IMR-90 (cell line): Measurements from ENCODE around the gene MFAP2. TPM values are rescaled to one million over a fixed set of nuclear protein-coding genes. Genes with fewer than 3 reads are reported as not detected.

Experiments
- ATAC-seq: fragments of 200-7000 bp; cut with Tn5 transposase; 2 replicates; pipeline ENCODE4 v1.9.1; 2020; ENCODE audit warnings: low read depth, mild to moderate bottlenecking, moderate library complexity
- BruUV-seq: library from RNA; stranded (reverse); fragments of 400-500 nt; replicated peaks from 2 replicates; lab custom pipeline; 2021; lab: Mats Ljungman, UMichigan
- CTCF ChIA-PET: fragments of 300-600 bp; formaldehyde crosslinking; extraction: SDS; loops from one replicate; lab custom pipeline; 2021; ENCODE audit warnings: antibody characterized with exemption; lab: Yijun Ruan, JAX
- POLR2A ChIA-PET: fragments of 300-600 bp; sonication (Branson Sonifier 250); formaldehyde crosslinking; loops from one replicate; lab custom pipeline; 2022; ENCODE audit warnings: antibody characterized with exemption; ENCODE audit not compliant: unreplicated experiment; lab: Charles Lee
- DNase-seq: peaks from one replicate; pipeline ENCODE4 v3.0.0; 2013
- H2AFZ ChIP-seq: replicated peaks from 2 replicates; pipeline ENCODE3; 2013; ENCODE audit warnings: low read length, mild to moderate bottlenecking; ENCODE audit not compliant: poor library complexity
- H2AK5ac ChIP-seq: 2 replicates; pipeline ENCODE4 v1.6.1; 2013; ENCODE audit warnings: low read depth, low read length, inconsistent platforms
- H2AK9ac ChIP-seq: replicated peaks from 2 replicates; pipeline ENCODE3; 2013; ENCODE audit warnings: mild to moderate bottlenecking, low read depth, low read length, moderate library complexity; ENCODE audit not compliant: poor library complexity
- H2BK120ac ChIP-seq: 2 replicates; pipeline ENCODE4 v1.6.1; 2013; ENCODE audit warnings: low read depth, low read length, inconsistent platforms
- H2BK15ac ChIP-seq: 3 replicates; pipeline ENCODE4 v1.6.1; 2013; ENCODE audit warnings: low read depth, low read length, inconsistent platforms
- H2BK20ac ChIP-seq: 2 replicates; pipeline ENCODE4 v1.6.1; 2013; ENCODE audit warnings: low read depth, mild to moderate bottlenecking, inconsistent platforms, low read length, moderate library complexity
- H2BK5ac ChIP-seq: 2 replicates; pipeline ENCODE4 v1.6.1; 2013; ENCODE audit warnings: mild to moderate bottlenecking, low read depth, low read length, inconsistent platforms; ENCODE audit not compliant: poor library complexity, severe bottlenecking
- H3K14ac ChIP-seq: replicated peaks from 2 replicates; pipeline ENCODE4 v1.6.1; 2013; ENCODE audit warnings: low read depth, low read length, inconsistent platforms
- H3K18ac ChIP-seq: 2 replicates; pipeline ENCODE4 v1.6.1; 2013; ENCODE audit warnings: low read depth, low read length, control low read depth
- H3K23ac ChIP-seq: 2 replicates; pipeline ENCODE4 v1.6.1; 2013; ENCODE audit warnings: low read depth, low read length, inconsistent platforms
- H3K27ac ChIP-seq: 2 replicates; pipeline ENCODE4 v1.5.1; 2013; ENCODE audit warnings: mild to moderate bottlenecking, control low read depth, low read length; ENCODE audit not compliant: insufficient read depth
- H3K27me3 ChIP-seq: 2 replicates; pipeline ENCODE4 v1.6.1; 2013; ENCODE audit warnings: low read length; ENCODE audit not compliant: control insufficient read depth, insufficient read depth
- H3K36me3 ChIP-seq: 2 replicates; pipeline ENCODE4 v1.6.1; 2013; ENCODE audit warnings: low read length, mixed read lengths; ENCODE audit not compliant: control insufficient read depth, insufficient read depth
- H3K4ac ChIP-seq: 2 replicates; pipeline ENCODE4 v1.6.1; 2013; ENCODE audit warnings: low read depth, low read length, inconsistent platforms
- H3K4me1 ChIP-seq: 2 replicates; pipeline ENCODE4 v1.6.1; 2013; ENCODE audit warnings: low read length, mixed read lengths; ENCODE audit not compliant: control insufficient read depth, insufficient read depth
- H3K4me2 ChIP-seq: 2 replicates; pipeline ENCODE4 v1.6.1; 2013; ENCODE audit warnings: low read depth, mild to moderate bottlenecking, control low read depth, low read length, moderate library complexity
- H3K4me3 ChIP-seq: 2 replicates; pipeline ENCODE4 v1.5.1; 2013; ENCODE audit warnings: low read depth, mild to moderate bottlenecking, control low read depth, low read length, moderate library complexity; ENCODE audit not compliant: insufficient read depth
- H3K56ac ChIP-seq: 2 replicates; pipeline ENCODE4 v1.6.1; 2013; ENCODE audit warnings: low read length, inconsistent platforms; ENCODE audit not compliant: insufficient read depth; ENCODE audit errors: extremely low read depth
- H3K79me1 ChIP-seq, 2 experiments: 2 replicates each; pipeline ENCODE4 v1.6.1; 2013; ENCODE audit warnings: low read length in 2 of 2, inconsistent platforms in 1 of 2, low read depth in 1 of 2
- H3K9ac ChIP-seq: 2 replicates; pipeline ENCODE4 v1.6.1; 2013; ENCODE audit warnings: low read depth, low read length, control low read depth
- H3K9me1 ChIP-seq: 2 replicates; pipeline ENCODE4 v1.6.1; 2013; ENCODE audit warnings: low read length, inconsistent platforms; ENCODE audit not compliant: insufficient read depth
- H3K9me3 ChIP-seq: 2 replicates; pipeline ENCODE4 v1.6.1; 2013; ENCODE audit warnings: low read length; ENCODE audit not compliant: control insufficient read depth, insufficient read depth
- H4K20me1 ChIP-seq: 2 replicates; pipeline ENCODE4 v1.6.1; 2013; ENCODE audit warnings: low read length, inconsistent platforms; ENCODE audit not compliant: insufficient read depth
- H4K5ac ChIP-seq: 2 replicates; pipeline ENCODE4 v1.6.1; 2013; ENCODE audit warnings: mild to moderate bottlenecking, low read depth, low read length, control low read depth
- H4K8ac ChIP-seq, 2 experiments: 2 replicates each; pipeline ENCODE4 v1.6.1; 2013; ENCODE audit warnings: low read depth in 2 of 2, low read length in 2 of 2, control low read depth in 1 of 2, inconsistent platforms in 1 of 2
- H4K91ac ChIP-seq: 2 replicates; pipeline ENCODE4 v1.6.1; 2013; ENCODE audit warnings: low read depth, low read length, inconsistent platforms; ENCODE audit not compliant: insufficient read depth
- BHLHE40 ChIP-seq: fragments of 150-350 bp; IDR thresholded peaks from 2 replicates; pipeline ENCODE4 v1.6.1; 2016; ENCODE audit warnings: mild to moderate bottlenecking, low read depth, low read length
- CEBPB ChIP-seq: IDR thresholded peaks from 2 replicates; pipeline ENCODE4 v1.6.1; 2012; ENCODE audit warnings: low read depth, low read length, improper control_type of control experiment
- CHD1 ChIP-seq: IDR thresholded peaks from 2 replicates; pipeline ENCODE4 v1.6.1; 2012; ENCODE audit warnings: low read depth, low read length, improper control_type of control experiment
- CTCF ChIP-seq: conservative IDR thresholded peaks from 2 replicates; pipeline ENCODE4 v1.5.1; 2012; ENCODE audit warnings: mild to moderate bottlenecking, low read depth, low read length, improper control_type of control experiment
- ELK1 ChIP-seq: fragments of 150-350 bp; IDR thresholded peaks from 2 replicates; pipeline ENCODE4 v1.6.1; 2016; ENCODE audit warnings: low read depth, mild to moderate bottlenecking, low read length, moderate library complexity, borderline replicate concordance
- MAFK ChIP-seq: IDR thresholded peaks from 2 replicates; pipeline ENCODE4 v1.6.1; 2012; ENCODE audit warnings: low read depth, low read length, improper control_type of control experiment
- MXI1 ChIP-seq: IDR thresholded peaks from 2 replicates; pipeline ENCODE4 v1.6.1; 2012; ENCODE audit warnings: low read depth, mild to moderate bottlenecking, low read length, moderate library complexity, borderline replicate concordance
- NFE2L2 ChIP-seq: fragments of 150-350 bp; IDR thresholded peaks from 2 replicates; pipeline ENCODE4 v1.6.1; 2016; ENCODE audit warnings: low read depth, mild to moderate bottlenecking, low read length
- RAD21 ChIP-seq: IDR thresholded peaks from 2 replicates; pipeline ENCODE4 v1.6.1; 2012; ENCODE audit warnings: low read length, improper control_type of control experiment
- RCOR1 ChIP-seq: IDR thresholded peaks from 2 replicates; pipeline ENCODE4 v1.6.1; 2012; ENCODE audit warnings: mild to moderate bottlenecking, low read length, improper control_type of control experiment; ENCODE audit not compliant: insufficient replicate concordance
- SMC3 ChIP-seq: fragments of 150-350 bp; IDR thresholded peaks from 2 replicates; pipeline ENCODE4 v1.6.1; 2016; ENCODE audit warnings: low read depth, mild to moderate bottlenecking, antibody characterized with exemption, low read length, moderate library complexity
- WGBS, 2 experiments: methylation state at CpG; one replicate each; pipeline versions ENCODE4 v1.1.5 to v1.1.7; 2013; ENCODE audit warnings: missing lambda C conversion rate in 2 of 2; ENCODE audit not compliant: insufficient read length in 1 of 2; ENCODE audit errors: extremely low coverage in 2 of 2; 5-methylcytosine and 5-hydroxymethylcytosine counted together
- dilution Hi-C: fragments of 300-500 bp; cut with HindIII; formaldehyde crosslinking; loops from one replicate; pipeline ENCODE4 v1.14.3; 2018; ENCODE audit warnings: low sequenced_read_pairs; ENCODE audit not compliant: unreplicated experiment
- in situ Hi-C: fragments of 300-500 bp; cut with MboI; formaldehyde crosslinking; loops from 3 replicates; pipeline ENCODE4 v1.14.3; 2019; ENCODE audit warnings: low sequenced_read_pairs, inconsistent platforms, mixed read lengths
- intact Hi-C: fragments of 100-400 bp; cut with micrococcal nuclease; formaldehyde crosslinking; loops from 2 replicates; pipeline ENCODE4 v1.10.0; 2022
- polyA plus RNA-seq, 3 experiments: library from polyadenylated mRNA; depleted of rRNA; stranded (reverse); fragments of >200 nt; gene quantifications; 2 replicates each; pipeline ENCODE4 v1.2.3, GENCODE V29; 2012; ENCODE audit warnings: low replicate concordance in 1 of 3
- total RNA-seq: library from RNA; depleted of rRNA; stranded (reverse); fragments of >200 nt; gene quantifications from 2 replicates; pipeline ENCODE4 v1.2.3, GENCODE V29; 2012

MFAP2 gene
- total and polyA plus RNA-seq, 2 of the 4 experiments (the other 2 are of a cell fraction) = 3.9 to 13.9 TPM

- Histone ChIP-seq H4K8ac (no peak overlapping the region), H2AK5ac (no peak overlapping the region), H3K4me3 (no peak overlapping the region), H3K9me3 (no peaks in the 10 kb centered on the region), H3K79me1 (no peaks in the 10 kb centered on the region; a peak in 1 of 4 replicates), H3K9ac (no peak overlapping the region), H2AK9ac (no peak overlapping the region), H3K56ac (no peak overlapping the region), H2BK120ac (no peak overlapping the region), H3K27ac (no peak overlapping the region), H2BK5ac (no peak overlapping the region), H3K18ac (no peak overlapping the region), H2AFZ (no peak overlapping the region), H4K20me1 (no peaks in the 10 kb centered on the region; the same call in 1 of the 2 replicates), H3K36me3 (peaks cover 5% of the 10 kb centered on the region; the same call in 1 of the 2 replicates), H3K4me1 (peaks cover 4% of the 10 kb centered on the region), H3K4me2 (no peak overlapping the region), H3K9me1 (no peaks in the 10 kb centered on the region), H4K5ac (no peak overlapping the region), H2BK15ac (no peak overlapping the region), H2BK20ac (no peak overlapping the region), H3K14ac (no peak overlapping the region), H3K23ac (no peak overlapping the region), H3K4ac (no peak overlapping the region), H4K91ac (no peak overlapping the region), H3K27me3 (no peaks in the 10 kb centered on the region)
- intact Hi-C loops = no loop called here
- dilution Hi-C loops = no loop called here
- no TSS peak for BruUV-seq
- no peak for TF ChIP-seq MAFK
- TF ChIP-seq CHD1 = no peak
- TF ChIP-seq RAD21 = no peak
- no peak for TF ChIP-seq SMC3
- TF ChIP-seq ELK1 = no peak
- TF ChIP-seq MXI1 = no peak
- TF ChIP-seq NFE2L2 = no peak
- TF ChIP-seq CEBPB = no peak
- no peak for TF ChIP-seq BHLHE40
- TF ChIP-seq RCOR1 = no peak
- TF ChIP-seq CTCF = no peak
- ChIA-PET POLR2A (no interaction called here), CTCF (no interaction called here)
- ATAC-seq (no peak), DNase-seq (no peak)
- 93% methylated on average over 3 of the region's 11 CpGs; no CpG with 5 or more reads in 1 of the 2 experiments for WGBS, 2 experiments
- in situ Hi-C loops = no loop called here
Measured at GRCh38 chr1:16972189-16972895, 8.1 kb downstream of the MFAP2 start.
